GM21367 (cell line): ENCODE measurements around the gene TSPAN13.
A peak's percentile ranks its signal among the peaks of the same experiment; 100 is the strongest.

Experiments used
- ATAC-seq: cut with Tn5 transposase; IDR thresholded peaks from one replicate; pipeline ENCODE4 v1.9.1; 2021; ENCODE audit not compliant: unreplicated experiment

Gene TSPAN13

GRCh38 chr7:16753102-16753931 lies at the start of gene TSPAN13:
TSS of gene TSPAN13 (plus strand) at chr7:16753755. CDS start at chr7:16753968, 213 bp downstream.
- peak; percentile 81 for ATAC-seq

- no peak for ATAC-seq
Observed at GRCh38 chr7:16708511-16708910, 45.0 kb upstream of the TSPAN13 start.

- ATAC-seq, result no peak
Observed at GRCh38 chr7:16708980-16709379, 44.6 kb upstream of the TSPAN13 start.

- ATAC-seq, result no peak
Observed at GRCh38 chr7:16710651-16711050, 42.9 kb upstream of the TSPAN13 start.

GRCh38 chr7:16711730-16712129 lies 41.8 kb upstream of the TSPAN13 start:
- no peak for ATAC-seq

GRCh38 chr7:16712916-16713315 lies 40.6 kb upstream of the TSPAN13 start:
- ATAC-seq, result no peak

- ATAC-seq, result no peak
Observed at GRCh38 chr7:16715928-16716327, 37.6 kb upstream of the TSPAN13 start.

GRCh38 chr7:16718111-16718656 lies 35.4 kb upstream of the TSPAN13 start:
- ATAC-seq, result no peak

GRCh38 chr7:16719699-16720098 lies 33.9 kb upstream of the TSPAN13 start:
- no peak for ATAC-seq

GRCh38 chr7:16721541-16721940 lies 32.0 kb upstream of the TSPAN13 start:
- no peak for ATAC-seq

GRCh38 chr7:16724344-16724743 lies 29.2 kb upstream of the TSPAN13 start:
- ATAC-seq, result no peak

GRCh38 chr7:16726189-16726588 lies 27.4 kb upstream of the TSPAN13 start:
- no peak for ATAC-seq

- ATAC-seq, result no peak
Observed at GRCh38 chr7:16727736-16728135, 25.8 kb upstream of the TSPAN13 start.

- ATAC-seq, result no peak
Observed at GRCh38 chr7:16728811-16729210, 24.7 kb upstream of the TSPAN13 start.

GRCh38 chr7:16729541-16729940 lies 24.0 kb upstream of the TSPAN13 start:
- no peak for ATAC-seq

- no peak for ATAC-seq
Observed at GRCh38 chr7:16730937-16731336, 22.6 kb upstream of the TSPAN13 start.

GRCh38 chr7:16732828-16733227 lies 20.7 kb upstream of the TSPAN13 start:
- ATAC-seq, result no peak

- no peak for ATAC-seq
Observed at GRCh38 chr7:16734148-16734726, 19.3 kb upstream of the TSPAN13 start.

- no peak for ATAC-seq
Observed at GRCh38 chr7:16735020-16735419, 18.5 kb upstream of the TSPAN13 start.

- no peak for ATAC-seq
Observed at GRCh38 chr7:16738011-16738688, 15.4 kb upstream of the TSPAN13 start.

- no peak for ATAC-seq
Observed at GRCh38 chr7:16739863-16740622, 13.5 kb upstream of the TSPAN13 start.
